GM19238 (cell line): Measurements from ENCODE around the gene KCNH3.
"Not testable (repeated sequence)": the region's sequence is repeated elsewhere in the genome, so short reads cannot be mapped to it uniquely, and the experiment has no call there.

ENCODE experiments used
- DNase-seq: peaks from one replicate; pipeline ENCODE4 v3.0.0; 2011; ENCODE audit warnings: low spot score; ENCODE audit not compliant: insufficient read length

The KCNH3 gene

GRCh38 chr12:49525942-49526341 lies 12.9 kb upstream of the KCNH3 start:
- no peak for DNase-seq

GRCh38 chr12:49527361-49528130 lies 11.3 kb upstream of the KCNH3 start:
- no peak for DNase-seq

DNA sequence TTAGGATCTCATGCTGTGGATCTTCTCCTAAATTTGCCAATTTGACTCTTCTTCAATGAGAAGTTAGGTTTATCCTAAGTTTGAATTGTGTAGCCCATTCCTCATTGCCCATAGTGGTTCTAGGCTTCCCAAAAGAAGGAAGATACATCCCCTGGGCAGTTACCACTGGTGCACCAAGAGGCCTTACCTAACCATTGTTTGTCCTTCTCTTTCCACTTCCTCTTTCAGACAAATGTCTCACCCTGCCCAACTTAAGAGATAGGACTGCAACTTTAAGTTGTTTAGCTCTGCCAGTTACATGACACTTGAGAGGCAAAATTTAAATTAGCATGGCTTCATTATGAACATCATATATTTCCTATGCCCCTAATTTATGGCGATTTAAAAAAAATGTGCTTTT lies 9.4 kb upstream of the KCNH3 start:
- no peak for DNase-seq

DNA sequence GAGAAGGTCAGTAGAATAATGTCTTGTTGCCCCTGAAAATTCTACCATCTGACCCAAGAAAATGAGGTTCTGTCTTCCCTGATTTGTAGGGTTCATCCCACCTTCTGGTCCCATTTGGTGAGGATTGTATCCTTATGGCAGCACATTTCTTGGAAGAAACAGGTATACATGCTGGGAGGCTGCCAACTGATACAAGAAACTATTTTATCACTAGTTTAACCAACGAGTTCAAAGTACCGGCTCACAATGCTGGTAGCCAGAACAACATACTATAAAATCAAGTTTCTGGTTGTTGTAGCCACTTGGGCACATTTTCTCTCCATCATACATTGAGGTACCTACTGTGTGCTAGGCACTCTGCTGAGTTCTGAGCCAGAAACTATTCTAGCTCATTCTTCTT lies 7.1 kb upstream of the KCNH3 start:
- DNase-seq, result no peak

- DNase-seq, result no peak
Measured at GRCh38 chr12:49533331-49533730, 5.5 kb upstream of the KCNH3 start.

DNA sequence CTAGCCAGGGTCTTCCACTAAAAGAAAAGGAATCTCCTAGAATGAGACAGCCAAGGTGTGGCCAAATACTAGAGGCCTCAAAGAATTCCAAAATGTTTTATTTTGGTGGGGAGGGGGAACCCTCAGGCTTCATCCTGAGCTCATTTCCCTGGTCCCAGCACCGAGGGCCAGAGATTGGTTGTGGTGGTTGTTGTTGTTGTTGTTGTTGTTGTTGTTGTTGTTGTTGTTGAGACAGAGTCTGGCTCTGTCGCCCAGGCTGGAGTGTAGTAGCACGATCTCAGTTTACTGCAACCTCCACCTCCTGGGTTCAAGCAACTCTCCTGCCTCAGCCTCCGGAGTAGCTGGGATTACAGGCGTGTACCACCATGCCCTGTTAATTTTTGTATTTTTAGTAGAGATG lies 4.7 kb upstream of the KCNH3 start:
- DNase-seq, result not testable (repeated sequence)

GRCh38 chr12:49534731-49535278 lies 4.0 kb upstream of the KCNH3 start:
- DNase-seq, result no peak

DNA sequence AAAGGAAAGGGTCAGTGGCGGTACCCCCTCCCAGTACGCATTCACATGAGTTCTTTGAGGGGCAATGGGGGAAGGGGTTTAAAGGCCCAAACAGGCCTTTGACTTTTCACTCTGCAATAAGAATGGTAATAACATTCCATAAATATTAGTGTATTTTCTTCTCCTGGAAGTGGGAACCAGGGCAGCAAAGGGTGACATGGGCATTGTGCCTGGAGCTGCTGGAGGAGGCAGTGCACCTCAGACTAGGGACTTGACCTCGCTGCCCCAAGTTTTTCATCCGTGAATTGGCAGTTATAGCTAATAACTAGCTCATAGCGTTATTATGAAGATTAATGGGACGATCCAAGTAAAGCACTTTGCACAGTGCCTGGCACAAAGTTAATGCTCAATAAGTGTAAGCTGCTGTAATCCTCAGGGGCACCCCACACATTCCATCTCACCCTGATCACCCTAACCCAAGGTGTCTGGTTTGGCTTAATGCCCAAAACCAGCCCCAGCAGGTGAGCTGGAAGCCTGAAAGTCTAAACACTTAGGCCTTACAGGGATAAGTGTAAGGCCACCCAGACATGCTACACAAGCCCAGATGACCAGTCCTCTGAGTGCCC lies 2.8 kb upstream of the KCNH3 start:
- no peak for DNase-seq

DNA sequence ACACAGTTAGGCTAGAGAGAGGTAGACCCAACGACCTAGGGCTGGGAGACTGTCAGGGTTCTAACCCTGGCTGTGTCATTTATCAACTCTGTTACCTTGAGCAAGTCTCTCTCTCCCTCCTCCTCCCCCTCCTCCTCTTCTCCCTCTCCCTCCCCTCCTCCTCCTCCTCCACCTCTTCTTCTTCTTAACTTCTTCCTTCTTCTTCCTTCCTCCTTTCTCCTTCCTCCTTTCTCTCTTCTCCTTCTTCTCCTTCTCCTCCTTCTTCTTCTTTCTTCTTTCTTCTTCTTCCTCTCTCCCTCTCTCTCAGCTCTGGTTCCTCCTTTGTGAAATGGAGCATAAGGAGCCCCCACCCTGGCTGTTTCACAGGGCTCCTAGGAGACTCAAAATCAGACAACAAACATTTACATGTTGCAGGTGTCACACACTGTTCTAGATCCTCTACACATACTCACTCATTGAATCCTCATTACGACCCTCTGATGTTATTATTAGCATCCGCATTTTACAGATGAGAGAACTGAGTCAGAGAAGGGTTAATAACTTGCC lies 2.2 kb upstream of the KCNH3 start:
- DNase-seq, result no peak

- DNase-seq, result no peak
Measured at GRCh38 chr12:49537231-49537751, 1.5 kb upstream of the KCNH3 start.

DNA sequence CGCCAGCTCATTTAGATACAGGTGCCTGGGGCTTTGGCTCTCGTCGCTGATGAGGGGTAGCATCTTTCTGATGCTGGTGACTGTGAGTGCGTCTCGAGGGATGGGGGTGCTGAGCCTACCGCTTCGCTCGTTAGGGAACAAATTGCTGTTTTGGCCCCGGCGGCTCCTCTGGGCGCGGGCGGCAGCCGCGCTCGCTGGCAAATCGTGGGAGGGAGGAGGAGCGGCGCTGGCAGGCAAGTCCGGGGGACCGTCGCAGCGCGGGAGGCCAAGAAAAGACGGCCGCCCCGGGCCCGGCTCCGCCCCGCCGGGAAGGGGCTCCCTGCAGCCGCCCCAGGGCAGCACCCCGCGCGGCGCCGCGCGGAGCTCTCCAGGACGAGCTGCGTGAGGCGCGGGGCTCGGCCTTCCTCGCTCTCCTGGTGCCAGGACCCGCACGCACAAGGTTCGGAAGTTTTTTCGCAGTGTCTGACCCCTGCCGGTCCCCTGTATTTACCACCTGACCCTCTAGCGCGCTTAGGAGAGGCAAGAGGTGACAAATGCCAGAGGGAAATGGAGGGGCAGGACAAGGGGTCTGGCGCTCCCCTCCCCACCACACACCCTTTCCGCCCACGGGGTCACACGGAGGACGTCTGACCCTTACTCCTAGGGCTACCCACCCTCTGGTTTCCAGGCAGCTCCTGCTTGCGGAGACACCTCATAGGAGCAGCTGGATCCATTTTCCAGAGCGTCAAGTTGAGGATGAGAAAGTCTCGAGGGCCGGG lies 899 bp upstream of the KCNH3 start:
- DNase-seq, result no peak

DNA sequence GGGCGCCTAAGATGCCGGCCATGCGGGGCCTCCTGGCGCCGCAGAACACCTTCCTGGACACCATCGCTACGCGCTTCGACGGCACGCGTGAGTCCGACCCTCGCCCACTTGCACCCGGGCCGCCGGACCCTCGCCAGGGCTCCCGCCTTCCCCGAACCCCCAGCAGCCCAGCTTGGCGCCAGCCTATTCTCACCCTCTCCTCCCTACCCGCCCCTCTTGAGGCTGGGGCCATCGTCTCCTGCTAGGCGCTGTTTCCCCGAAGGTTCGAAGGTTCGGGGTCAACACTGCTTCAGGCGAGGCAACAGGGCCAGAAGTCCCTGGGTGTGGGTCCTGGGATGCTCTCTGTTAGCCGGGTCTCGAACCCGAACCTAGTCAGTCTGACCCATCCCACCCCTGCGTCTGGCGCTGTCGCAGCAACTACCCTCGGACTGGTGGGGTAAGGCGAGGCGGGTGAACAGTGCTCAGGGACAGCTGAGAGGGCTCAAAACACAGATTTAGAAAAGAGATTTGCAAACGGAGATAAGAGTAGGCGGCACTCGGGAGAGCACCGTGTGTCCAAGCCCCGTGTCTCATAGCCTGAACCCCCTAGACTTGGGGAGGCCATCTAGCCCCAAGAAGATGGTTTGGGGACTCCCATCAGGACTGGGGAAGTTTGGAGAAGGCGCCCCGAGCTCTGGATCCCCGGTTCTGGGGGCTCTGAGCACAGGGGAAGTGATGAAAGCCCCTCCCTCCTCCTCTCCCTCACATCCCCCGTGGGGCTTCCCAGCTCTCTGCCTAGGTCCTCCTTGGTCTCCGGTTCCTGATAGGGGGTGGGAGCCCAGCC lies 787 bp downstream of the KCNH3 start:
- DNase-seq, result no peak

DNA sequence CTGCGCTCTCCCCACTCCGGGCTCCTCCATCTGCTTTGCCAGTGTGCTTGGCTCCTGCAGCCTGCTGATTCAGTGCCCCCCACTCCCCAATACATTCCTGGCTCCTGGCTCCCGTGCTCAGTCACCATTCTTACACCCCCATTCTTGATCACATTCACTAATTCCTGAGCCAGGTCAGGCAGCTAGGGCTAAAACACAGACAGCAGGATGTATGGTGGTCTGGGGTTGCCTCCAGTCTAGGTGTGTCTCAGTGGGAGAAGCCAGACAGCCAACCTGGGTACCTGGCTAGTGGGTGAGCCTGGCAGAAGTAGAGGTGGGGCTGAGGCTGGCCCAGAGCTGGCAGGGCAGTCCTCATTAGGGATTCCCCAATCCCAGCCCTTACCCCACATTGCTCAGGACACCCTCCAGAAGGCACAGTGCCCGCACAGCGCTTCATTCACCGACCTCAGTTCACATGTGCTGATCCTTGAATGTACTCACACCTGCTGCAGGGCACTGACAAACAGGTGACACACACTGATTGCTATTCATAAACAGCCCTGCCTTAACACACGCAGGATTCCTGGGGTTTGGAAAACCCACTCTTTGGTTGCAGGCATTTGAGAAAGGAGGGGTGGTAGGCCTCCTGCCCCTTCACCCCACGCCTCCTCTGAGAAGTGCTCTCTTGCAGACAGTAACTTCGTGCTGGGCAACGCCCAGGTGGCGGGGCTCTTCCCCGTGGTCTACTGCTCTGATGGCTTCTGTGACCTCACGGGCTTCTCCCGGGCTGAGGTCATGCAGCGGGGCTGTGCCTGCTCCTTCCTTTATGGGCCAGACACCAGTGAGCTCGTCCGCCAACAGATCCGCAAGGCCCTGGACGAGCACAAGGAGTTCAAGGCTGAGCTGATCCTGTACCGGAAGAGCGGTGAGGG lies 1.7 kb downstream of the KCNH3 start:
- DNase-seq, result no peak

DNA sequence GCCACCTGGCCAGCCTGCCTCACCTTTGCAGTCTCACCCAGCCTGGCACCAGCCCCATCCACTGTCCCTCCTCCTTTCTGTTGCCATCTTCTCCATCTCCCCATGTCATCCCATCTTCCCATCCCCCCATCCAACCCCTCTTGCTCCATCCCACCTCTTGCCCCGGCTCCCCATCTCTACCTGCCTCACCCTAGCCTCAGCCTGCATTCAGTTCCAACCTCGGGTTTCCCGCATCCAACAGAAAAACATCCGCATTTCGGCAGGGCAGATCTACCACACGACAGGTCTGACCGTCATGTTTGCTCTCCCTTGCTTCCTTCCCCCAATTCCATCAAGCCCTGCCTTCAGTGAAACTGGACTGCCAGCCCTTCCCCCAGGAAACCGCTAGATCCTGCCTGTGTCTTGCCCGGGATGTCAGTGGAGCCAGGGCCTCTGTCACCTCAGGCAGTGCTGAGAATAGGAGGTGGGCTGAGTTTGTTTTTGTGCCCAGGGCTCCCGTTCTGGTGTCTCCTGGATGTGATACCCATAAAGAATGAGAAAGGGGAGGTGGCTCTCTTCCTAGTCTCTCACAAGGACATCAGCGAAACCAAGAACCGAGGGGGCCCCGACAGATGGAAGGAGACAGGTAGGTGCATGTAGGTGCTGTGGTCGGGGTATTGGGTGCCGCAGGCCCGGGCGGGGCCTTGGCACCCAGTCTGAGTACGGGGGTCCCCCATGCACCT lies 2.5 kb downstream of the KCNH3 start:
- no peak for DNase-seq

DNA sequence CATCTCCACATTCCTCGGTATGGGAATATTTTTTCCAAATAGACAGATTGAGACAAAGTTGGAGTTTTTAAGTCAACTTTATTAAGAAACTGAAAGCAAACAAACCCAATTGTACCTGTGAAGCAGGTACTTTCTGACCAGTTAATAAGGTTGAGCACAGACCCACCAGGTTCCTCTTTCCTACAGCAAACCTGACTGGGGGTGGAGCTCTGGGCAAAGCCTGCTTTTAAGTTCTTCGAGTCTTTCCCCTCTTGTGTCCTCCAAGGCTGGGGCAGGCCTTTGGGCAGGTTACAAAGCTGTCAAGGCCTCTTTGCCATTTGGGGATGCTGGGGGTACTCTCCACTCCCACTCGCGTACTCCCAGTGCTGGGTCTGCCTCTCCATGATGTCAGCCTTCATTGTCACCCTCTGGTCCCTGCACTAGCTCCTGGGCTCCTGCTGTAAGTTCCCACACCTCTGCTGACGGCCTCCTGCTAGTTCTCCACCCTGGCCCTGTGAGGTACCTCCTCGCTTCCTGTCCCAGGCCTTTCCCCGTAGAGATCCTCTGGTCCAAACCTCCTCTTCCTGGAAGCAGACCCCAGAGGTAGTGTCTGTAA lies 3.2 kb downstream of the KCNH3 start:
- no peak for DNase-seq

DNA sequence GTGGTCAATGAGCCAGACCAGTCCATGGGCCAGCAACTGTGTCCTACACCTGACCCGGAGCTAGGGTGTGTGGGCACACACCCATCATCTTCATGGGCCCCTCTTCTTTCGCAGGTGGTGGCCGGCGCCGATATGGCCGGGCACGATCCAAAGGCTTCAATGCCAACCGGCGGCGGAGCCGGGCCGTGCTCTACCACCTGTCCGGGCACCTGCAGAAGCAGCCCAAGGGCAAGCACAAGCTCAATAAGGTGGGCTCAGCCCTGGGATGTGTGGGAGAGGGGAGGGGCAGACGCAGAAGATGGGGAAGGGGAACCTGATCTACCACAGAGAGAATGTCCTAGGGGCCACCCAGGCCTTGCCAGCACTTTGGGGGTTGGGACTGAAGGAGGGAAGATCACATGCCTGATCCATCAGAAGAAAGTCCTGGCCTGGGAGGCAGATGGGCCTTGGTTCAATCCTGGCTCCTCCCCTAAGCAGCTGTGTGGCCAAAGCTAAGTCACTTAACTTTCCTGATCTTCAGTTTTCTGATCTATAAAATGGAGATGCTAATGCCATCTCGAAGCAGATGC lies 3.8 kb downstream of the KCNH3 start:
- no peak for DNase-seq

- DNase-seq, result no peak
Measured at GRCh38 chr12:49543221-49543913, 4.5 kb downstream of the KCNH3 start.
